Measurements from ENCODE around the gene PKD1L1. TPM values are rescaled to one million over a fixed set of nuclear protein-coding genes. Genes with fewer than 3 reads are reported as not detected.
"Not testable (repeated sequence)": the region's sequence is repeated elsewhere in the genome, so short reads cannot be mapped to it uniquely, and the experiment has no call there.

The PKD1L1 gene
- total RNA-seq, 3 donors from 2014 or later (not counting 1 experiment from before 2014, with no cell fraction given) = 0.33 to 0.48 (median 0.38) TPM

GRCh38 chr7:47755248-47755647 is 193.0 kb downstream of the PKD1L1 start:
- no peaks in the 10 kb centered on the region for H3K9me3 ChIP-seq (ENCODE audit: control insufficient read depth, insufficient read depth, low read length)
- no peak overlapping the region for H3K27ac ChIP-seq (ENCODE audit: low read length)
- TF ChIP-seq, protein P1, sequence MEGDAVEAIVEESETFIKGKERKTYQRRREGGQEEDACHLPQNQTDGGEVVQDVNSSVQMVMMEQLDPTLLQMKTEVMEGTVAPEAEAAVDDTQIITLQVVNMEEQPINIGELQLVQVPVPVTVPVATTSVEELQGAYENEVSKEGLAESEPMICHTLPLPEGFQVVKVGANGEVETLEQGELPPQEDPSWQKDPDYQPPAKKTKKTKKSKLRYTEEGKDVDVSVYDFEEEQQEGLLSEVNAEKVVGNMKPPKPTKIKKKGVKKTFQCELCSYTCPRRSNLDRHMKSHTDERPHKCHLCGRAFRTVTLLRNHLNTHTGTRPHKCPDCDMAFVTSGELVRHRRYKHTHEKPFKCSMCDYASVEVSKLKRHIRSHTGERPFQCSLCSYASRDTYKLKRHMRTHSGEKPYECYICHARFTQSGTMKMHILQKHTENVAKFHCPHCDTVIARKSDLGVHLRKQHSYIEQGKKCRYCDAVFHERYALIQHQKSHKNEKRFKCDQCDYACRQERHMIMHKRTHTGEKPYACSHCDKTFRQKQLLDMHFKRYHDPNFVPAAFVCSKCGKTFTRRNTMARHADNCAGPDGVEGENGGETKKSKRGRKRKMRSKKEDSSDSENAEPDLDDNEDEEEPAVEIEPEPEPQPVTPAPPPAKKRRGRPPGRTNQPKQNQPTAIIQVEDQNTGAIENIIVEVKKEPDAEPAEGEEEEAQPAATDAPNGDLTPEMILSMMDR (IDR thresholded peaks at IDR 0.05) = no peak
- 95% methylated on average over 2 of the region's 3 CpGs for WGBS (ENCODE audit: insufficient coverage)
- no peaks in the 10 kb centered on the region for H3K4me1 ChIP-seq (ENCODE audit: control insufficient read depth, insufficient read depth, low read length)
- no peaks in the 10 kb centered on the region for H3K36me3 Mint-ChIP-seq
- H3K27me3 ChIP-seq (ENCODE audit: control insufficient read depth, insufficient read depth, low read length) = no peaks in the 10 kb centered on the region
- ATAC-seq (no peak), DNase-seq (no peak)
- no peak overlapping the region for H3K4me3 ChIP-seq (ENCODE audit: low read length)
- H3K27ac Mint-ChIP-seq = no peak overlapping the region
- H3K4me1 Mint-ChIP-seq = peaks cover 6% of the 10 kb centered on the region in 2 donors
- H3K4me3 Mint-ChIP-seq = no peak overlapping the region
- H3K9me3 Mint-ChIP-seq = peaks cover 0 to 4% of the 10 kb centered on the region in 2 donors
- H3K27me3 Mint-ChIP-seq (ENCODE audit: low read depth in 2 of 2) = peaks cover 14 to 28% of the 10 kb centered on the region in 2 donors
- intact Hi-C loops (cut with micrococcal nuclease) = no loop called here
- no peaks in the 10 kb centered on the region for H3K36me3 ChIP-seq (ENCODE audit: control insufficient read depth, insufficient read depth, low read length)

DNA sequence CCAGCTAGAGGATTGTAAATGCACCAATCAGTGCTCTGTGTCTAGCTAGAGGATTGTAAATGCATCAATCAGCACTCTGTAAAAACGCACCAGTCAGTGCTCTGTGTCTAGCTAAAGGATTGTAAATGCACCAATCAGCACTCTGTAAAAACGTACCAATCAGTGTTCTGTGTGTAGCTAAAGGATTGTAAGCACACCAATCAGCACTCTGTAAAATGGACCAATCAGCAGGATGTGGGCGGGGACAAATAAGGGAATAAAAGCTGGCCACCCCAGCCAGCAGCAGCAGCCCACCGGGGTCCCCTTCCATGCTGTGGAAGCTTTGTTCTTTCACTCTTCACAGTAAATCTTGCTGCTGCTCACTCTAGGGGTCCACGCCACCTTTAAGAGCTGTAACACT is 196.5 kb downstream of the PKD1L1 start:
- H3K36me3 Mint-ChIP-seq; H3K9me3 Mint-ChIP-seq; H3K36me3 ChIP-seq (ENCODE audit: control insufficient read depth, insufficient read depth, low read length); ATAC-seq; H3K4me1 Mint-ChIP-seq; H3K27ac Mint-ChIP-seq; H3K4me1 ChIP-seq (ENCODE audit: control insufficient read depth, insufficient read depth, low read length); intact Hi-C loops (cut with micrococcal nuclease); H3K27ac ChIP-seq (ENCODE audit: low read length); H3K4me3 Mint-ChIP-seq; H3K4me3 ChIP-seq (ENCODE audit: low read length); DNase-seq; H3K9me3 ChIP-seq (ENCODE audit: control insufficient read depth, insufficient read depth, low read length); H3K27me3 ChIP-seq (ENCODE audit: control insufficient read depth, insufficient read depth, low read length): not testable (repeated sequence)
- WGBS (ENCODE audit: insufficient coverage) = 80% methylated on average over 5 of the region's 5 CpGs
- peaks cover 23 to 34% of the 10 kb centered on the region in 2 donors for H3K27me3 Mint-ChIP-seq (ENCODE audit: low read depth in 2 of 2)

DNA sequence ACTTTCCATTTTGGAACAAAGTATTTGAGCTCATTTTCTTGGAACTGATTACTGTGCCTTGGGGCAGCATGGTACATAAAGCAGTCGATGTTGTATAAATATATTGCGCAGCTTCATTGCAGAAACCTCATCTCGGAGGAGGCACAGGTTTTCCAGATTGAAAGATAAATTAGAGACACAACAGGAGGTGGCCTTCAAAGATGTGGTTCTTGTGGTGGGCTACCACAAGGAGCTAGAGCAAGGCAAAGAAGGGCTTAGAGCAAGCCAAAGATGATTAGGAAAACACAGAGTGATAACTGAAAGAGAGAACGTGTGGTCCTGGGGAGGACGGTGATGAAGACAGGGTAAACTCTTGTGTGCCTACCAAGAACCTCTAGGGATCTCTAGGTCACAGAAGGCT is 197.2 kb downstream of the PKD1L1 start:
- Histone ChIP-seq H3K27ac (ENCODE audit: low read length) (no peak overlapping the region), H3K4me1 (ENCODE audit: control insufficient read depth, insufficient read depth, low read length) (no peaks in the 10 kb centered on the region), H3K27me3 (ENCODE audit: control insufficient read depth, insufficient read depth, low read length) (no peaks in the 10 kb centered on the region), H3K9me3 (ENCODE audit: control insufficient read depth, insufficient read depth, low read length) (no peaks in the 10 kb centered on the region), H3K4me3 (ENCODE audit: low read length) (no peak overlapping the region), H3K36me3 (ENCODE audit: control insufficient read depth, insufficient read depth, low read length) (no peaks in the 10 kb centered on the region)
- Mint-ChIP-seq H3K4me1 (peaks cover 6% of the 10 kb centered on the region in 2 donors), H3K9me3 (peaks cover 0 to 4% of the 10 kb centered on the region in 2 donors), H3K36me3 (no peaks in the 10 kb centered on the region), H3K4me3 (no peak overlapping the region), H3K27ac (no peak overlapping the region), H3K27me3 (ENCODE audit: low read depth in 2 of 2) (peaks cover 23 to 34% of the 10 kb centered on the region in 2 donors)
- DNase-seq = no peak
- TF ChIP-seq, protein P1 (IDR thresholded peaks at IDR 0.05) = no peak
- ATAC-seq = no peak
- intact Hi-C loops (cut with micrococcal nuclease) = no loop called here
- WGBS (ENCODE audit: insufficient coverage) = 14% methylated on average over 5 of the region's 5 CpGs

- Mint-ChIP-seq H3K9me3 (peaks cover 0 to 4% of the 10 kb centered on the region in 2 donors), H3K4me1 (peaks cover 6% of the 10 kb centered on the region in 2 donors), H3K4me3 (no peak overlapping the region), H3K27me3 (ENCODE audit: low read depth in 2 of 2) (peaks cover 20 to 22% of the 10 kb centered on the region in 2 donors), H3K27ac (no peak overlapping the region), H3K36me3 (no peaks in the 10 kb centered on the region)
- Histone ChIP-seq H3K27ac (ENCODE audit: low read length) (no peak overlapping the region), H3K4me3 (ENCODE audit: low read length) (no peak overlapping the region), H3K27me3 (ENCODE audit: control insufficient read depth, insufficient read depth, low read length) (no peaks in the 10 kb centered on the region), H3K4me1 (ENCODE audit: control insufficient read depth, insufficient read depth, low read length) (no peaks in the 10 kb centered on the region), H3K36me3 (ENCODE audit: control insufficient read depth, insufficient read depth, low read length) (no peaks in the 10 kb centered on the region), H3K9me3 (ENCODE audit: control insufficient read depth, insufficient read depth, low read length) (no peaks in the 10 kb centered on the region)
- TF ChIP-seq, protein P1 (IDR thresholded peaks at IDR 0.05) = no peak
- WGBS (ENCODE audit: insufficient coverage) = 89% methylated on average over 7 of the region's 7 CpGs
- intact Hi-C loops (cut with micrococcal nuclease) = no loop called here
- no peak for DNase-seq
- no peak for ATAC-seq
These were observed 200.2 kb downstream of the PKD1L1 start for GRCh38 chr7:47748041-47748440.
